A549 (cell line): ENCODE results near the gene RPL37A.

Experiments used
- BHLHE40 ChIP-seq: IDR thresholded peaks from 2 replicates; pipeline ENCODE4 v1.6.1; 2012; ENCODE audit warnings: low read depth, low read length, inconsistent platforms
- CHD4 ChIP-seq: fragments of 200-600 bp; sonication (generic); IDR thresholded peaks from 2 replicates; pipeline ENCODE4 v1.6.1; 2016; ENCODE audit warnings: antibody characterized with exemption, mild to moderate bottlenecking, borderline replicate concordance
- CTCF ChIP-seq: fragments of >200 bp; sonication (Bioruptor Twin); formaldehyde crosslinking; IDR thresholded peaks from 3 replicates; pipeline ENCODE4 v1.5.1; 2016
- EHMT2 ChIP-seq: fragments of 200-600 bp; sonication (generic); IDR thresholded peaks from 2 replicates; pipeline ENCODE4 v1.6.1; 2016; ENCODE audit warnings: antibody characterized with exemption, low read depth, mild to moderate bottlenecking, moderate library complexity
- ESRRA ChIP-seq: fragments of 150-350 bp; IDR thresholded peaks from 2 replicates; pipeline ENCODE4 v1.6.1; 2014; ENCODE audit warnings: mild to moderate bottlenecking, low read length, borderline replicate concordance
- KDM1A ChIP-seq: fragments of 200-600 bp; sonication (generic); IDR thresholded peaks from 2 replicates; pipeline ENCODE4 v1.6.1; 2016; ENCODE audit warnings: low read depth, mild to moderate bottlenecking
- MAX ChIP-seq: IDR thresholded peaks from 2 replicates; pipeline ENCODE4 v1.6.1; 2012
- MYC ChIP-seq: IDR thresholded peaks from 2 replicates; pipeline ENCODE4 v1.6.1; 2012; ENCODE audit warnings: mild to moderate bottlenecking, inconsistent platforms, low read length, improper control_type of control experiment, borderline replicate concordance
- POLR2A ChIP-seq: IDR thresholded peaks from 2 replicates; pipeline ENCODE4 v1.6.1; 2012; ENCODE audit warnings: mild to moderate bottlenecking, low read length
- RAD21 ChIP-seq, 2 experiments: fragments of >200 bp in 1 of 2; sonication (Bioruptor Twin) in 1 of 2; formaldehyde crosslinking in 1 of 2; IDR thresholded peaks in 1 of 2; conservative IDR thresholded peaks in 1 of 2; 2 replicates in 1 of 2; 3 replicates in 1 of 2; pipeline ENCODE4 v1.6.1; 2012 to 2018; ENCODE audit warnings: inconsistent platforms in 1 of 2
- RARB ChIP-seq: fragments of 250-450 bp; sonication (Bioruptor Pico); IDR thresholded peaks from 2 replicates; pipeline ENCODE4 v1.8.0; 2021; ENCODE audit warnings: mild to moderate bottlenecking, moderate library complexity
- RNF2 ChIP-seq: fragments of 200-600 bp; sonication (generic); IDR thresholded peaks from 2 replicates; pipeline ENCODE4 v1.6.1; 2016; ENCODE audit warnings: low read depth, mild to moderate bottlenecking, antibody characterized with exemption, moderate library complexity, borderline replicate concordance

DNA sequence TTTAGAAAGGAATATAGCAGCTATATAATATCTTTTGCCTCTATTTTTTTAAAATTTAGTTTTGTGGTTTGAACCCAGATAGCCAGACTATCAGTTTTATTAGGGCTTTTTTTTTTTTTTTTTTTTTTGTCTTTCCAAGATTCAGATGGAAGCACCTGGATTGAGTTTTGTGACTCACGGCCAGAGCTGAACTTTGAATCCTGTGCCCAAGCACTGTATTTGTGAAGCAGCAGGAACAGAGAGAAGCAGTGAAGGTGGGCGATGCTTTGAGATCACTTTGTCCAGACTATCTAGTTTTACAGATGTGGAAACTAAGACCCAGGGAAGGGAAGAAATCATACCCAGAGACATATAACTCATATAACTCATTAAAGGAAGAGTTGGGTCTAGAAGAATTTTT is 33.9 kb downstream of the RPL37A start:
- TF ChIP-seq RARB (CRISPR knock-in tag) (no peak), CTCF (no peak), MAX (no peak), KDM1A (no peak), POLR2A (no peak), EHMT2 (no peak), ESRRA (no peak), RNF2 (no peak), BHLHE40 (no peak), RAD21 (conservative IDR thresholded peaks at IDR 0.05 in 1 of 2, IDR thresholded peaks at IDR 0.05 in 1 of 2) (no peak), MYC (no peak), CHD4 (no peak)
